ENCODE results near the gene ARPC5.

ARPC5 gene

DNA sequence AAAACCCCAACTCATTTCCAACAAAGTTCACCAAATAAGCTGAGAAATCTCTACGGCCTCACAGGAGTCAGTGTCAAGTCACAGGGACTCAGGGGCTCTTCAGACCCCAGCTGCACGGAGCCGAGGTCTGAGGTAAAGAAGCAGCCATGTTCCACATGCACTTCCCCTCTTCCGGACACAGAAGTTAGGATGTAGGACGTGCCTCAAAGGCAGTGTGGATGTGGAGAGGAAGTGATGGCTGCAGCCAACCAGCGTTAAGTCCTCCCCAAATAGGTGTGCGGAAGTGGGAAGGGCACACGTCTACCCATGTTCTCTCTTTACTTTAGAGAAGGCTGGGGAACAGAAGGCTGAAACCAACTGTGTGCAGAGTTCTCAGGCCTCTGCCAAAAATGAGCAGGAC lies 30.8 kb downstream of the ARPC5 start:
- H4K20me1 ChIP-seq (ENCODE audit: insufficient read depth, low read length), result no peaks in the 10 kb centered on the region
- no peaks in the 10 kb centered on the region for H3K36me3 ChIP-seq (ENCODE audit: insufficient read depth, low read length)
- peaks cover 7% of the 10 kb centered on the region for H3K27me3 ChIP-seq (ENCODE audit: insufficient read depth, low read length, poor library complexity)
- no peak overlapping the region for H3K27ac ChIP-seq (ENCODE audit: low read length)
- H3K9me3 ChIP-seq (ENCODE audit: insufficient read depth, low read length, severe bottlenecking), result no peaks in the 10 kb centered on the region
- ATAC-seq (ENCODE audit: insufficient read depth, low read depth) (no peak), DNase-seq (no peak)
- no peak overlapping the region for H3K4me2 ChIP-seq (ENCODE audit: insufficient read depth, low read length)
- H2AFZ ChIP-seq (ENCODE audit: low read depth, low read length), result no peak overlapping the region
- H3K4me1 ChIP-seq (ENCODE audit: insufficient read depth, low read length), result no peaks in the 10 kb centered on the region
- no peak overlapping the region for H3K9ac ChIP-seq (ENCODE audit: low read depth, low read length)
- H3K4me3 ChIP-seq (ENCODE audit: low read depth in 1 of 2, low read length in 2 of 2), result no peak overlapping the region
- H3K79me2 ChIP-seq (ENCODE audit: insufficient read depth, low read length), result no peaks in the 10 kb centered on the region
- TF ChIP-seq EZH2 (IDR thresholded peaks at IDR 0.05; ENCODE audit: borderline replicate concordance, low read depth, low read length, severe bottlenecking), result no peak
- TF ChIP-seq, protein P1, sequence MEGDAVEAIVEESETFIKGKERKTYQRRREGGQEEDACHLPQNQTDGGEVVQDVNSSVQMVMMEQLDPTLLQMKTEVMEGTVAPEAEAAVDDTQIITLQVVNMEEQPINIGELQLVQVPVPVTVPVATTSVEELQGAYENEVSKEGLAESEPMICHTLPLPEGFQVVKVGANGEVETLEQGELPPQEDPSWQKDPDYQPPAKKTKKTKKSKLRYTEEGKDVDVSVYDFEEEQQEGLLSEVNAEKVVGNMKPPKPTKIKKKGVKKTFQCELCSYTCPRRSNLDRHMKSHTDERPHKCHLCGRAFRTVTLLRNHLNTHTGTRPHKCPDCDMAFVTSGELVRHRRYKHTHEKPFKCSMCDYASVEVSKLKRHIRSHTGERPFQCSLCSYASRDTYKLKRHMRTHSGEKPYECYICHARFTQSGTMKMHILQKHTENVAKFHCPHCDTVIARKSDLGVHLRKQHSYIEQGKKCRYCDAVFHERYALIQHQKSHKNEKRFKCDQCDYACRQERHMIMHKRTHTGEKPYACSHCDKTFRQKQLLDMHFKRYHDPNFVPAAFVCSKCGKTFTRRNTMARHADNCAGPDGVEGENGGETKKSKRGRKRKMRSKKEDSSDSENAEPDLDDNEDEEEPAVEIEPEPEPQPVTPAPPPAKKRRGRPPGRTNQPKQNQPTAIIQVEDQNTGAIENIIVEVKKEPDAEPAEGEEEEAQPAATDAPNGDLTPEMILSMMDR (IDR thresholded peaks at IDR 0.05; ENCODE audit: borderline replicate concordance, extremely low read depth, low read length, poor library complexity, severe bottlenecking), result no peak

DNA sequence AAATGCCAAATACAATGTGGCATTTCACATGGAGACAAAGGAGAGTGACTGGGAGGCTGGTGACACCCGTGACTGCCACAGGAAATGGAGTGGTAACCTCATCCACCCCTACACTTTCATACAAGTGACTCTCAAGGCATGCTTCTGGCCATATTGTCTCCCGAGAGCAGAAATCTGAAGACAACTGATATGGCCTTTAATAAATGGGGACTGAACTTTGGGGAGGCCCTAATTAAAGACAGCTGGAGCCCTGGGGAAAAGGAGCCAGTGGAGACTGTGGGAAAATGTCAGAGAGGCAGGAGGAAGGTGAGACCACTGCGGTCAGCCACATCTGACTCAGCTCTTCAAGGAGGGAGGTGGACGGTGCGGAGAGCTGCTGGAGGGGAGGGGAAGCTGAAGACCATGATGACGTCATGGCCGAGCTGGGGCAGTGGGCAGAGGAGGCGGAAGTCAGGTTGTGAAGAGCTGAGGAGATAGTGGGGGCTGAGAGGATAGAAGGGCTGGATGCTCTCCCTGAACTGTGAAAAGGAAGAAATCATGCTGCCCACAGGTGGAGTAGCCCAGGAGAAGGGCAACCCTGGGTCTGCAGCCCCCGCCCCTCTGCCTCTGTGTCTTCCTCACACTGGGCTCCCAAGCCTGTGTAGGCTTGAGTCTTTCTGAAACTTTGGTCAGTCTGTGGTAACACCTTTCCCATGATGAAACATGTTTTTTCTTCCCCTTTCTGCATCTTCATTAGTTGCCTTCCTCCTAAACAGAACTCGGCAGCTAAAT lies 31.4 kb downstream of the ARPC5 start:
- Histone ChIP-seq H3K9me3 (ENCODE audit: insufficient read depth, low read length, severe bottlenecking) (no peaks in the 10 kb centered on the region), H3K27me3 (ENCODE audit: insufficient read depth, low read length, poor library complexity) (peaks cover 7% of the 10 kb centered on the region), H3K4me1 (ENCODE audit: insufficient read depth, low read length) (no peaks in the 10 kb centered on the region), H3K79me2 (ENCODE audit: insufficient read depth, low read length) (no peaks in the 10 kb centered on the region), H3K27ac (ENCODE audit: low read length) (no peak overlapping the region), H3K36me3 (ENCODE audit: insufficient read depth, low read length) (no peaks in the 10 kb centered on the region), H3K4me2 (ENCODE audit: insufficient read depth, low read length) (no peak overlapping the region), H3K4me3 (ENCODE audit: low read depth in 1 of 2, low read length in 2 of 2) (no peak overlapping the region), H3K9ac (ENCODE audit: low read depth, low read length) (no peak overlapping the region), H4K20me1 (ENCODE audit: insufficient read depth, low read length) (no peaks in the 10 kb centered on the region), H2AFZ (ENCODE audit: low read depth, low read length) (no peak overlapping the region)
- DNase-seq (no peak), ATAC-seq (ENCODE audit: insufficient read depth, low read depth) (no peak)
- TF ChIP-seq, protein P1 (IDR thresholded peaks at IDR 0.05; ENCODE audit: borderline replicate concordance, extremely low read depth, low read length, poor library complexity, severe bottlenecking), result no peak
- no peak for TF ChIP-seq EZH2 (IDR thresholded peaks at IDR 0.05; ENCODE audit: borderline replicate concordance, low read depth, low read length, severe bottlenecking)

DNA sequence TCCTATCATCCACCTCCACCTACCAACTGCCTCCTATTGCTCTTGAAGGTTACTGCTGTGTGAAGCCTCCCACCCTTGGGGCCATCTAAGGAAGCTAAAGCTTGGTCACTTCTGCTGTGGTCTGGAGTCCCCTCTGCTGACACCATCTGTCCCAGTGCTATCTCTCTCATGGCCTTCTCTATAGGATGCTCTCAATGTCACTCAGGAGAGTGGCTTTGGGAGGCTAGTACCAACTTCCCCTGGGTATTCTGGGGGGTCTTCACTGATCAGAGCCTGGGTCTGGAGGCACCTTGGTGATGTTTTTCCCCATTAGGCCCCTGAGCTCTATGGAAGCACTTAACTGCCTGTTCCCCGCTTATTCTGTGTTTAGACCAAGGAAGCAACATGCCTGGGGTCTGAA lies 33.1 kb downstream of the ARPC5 start:
- Histone ChIP-seq H3K4me3 (ENCODE audit: low read depth in 1 of 2, low read length in 2 of 2) (no peak overlapping the region), H3K36me3 (ENCODE audit: insufficient read depth, low read length) (no peaks in the 10 kb centered on the region), H3K27ac (ENCODE audit: low read length) (no peak overlapping the region), H3K9ac (ENCODE audit: low read depth, low read length) (no peak overlapping the region), H2AFZ (ENCODE audit: low read depth, low read length) (no peak overlapping the region), H3K4me1 (ENCODE audit: insufficient read depth, low read length) (no peaks in the 10 kb centered on the region), H4K20me1 (ENCODE audit: insufficient read depth, low read length) (no peaks in the 10 kb centered on the region), H3K27me3 (ENCODE audit: insufficient read depth, low read length, poor library complexity) (peaks cover 7% of the 10 kb centered on the region), H3K9me3 (ENCODE audit: insufficient read depth, low read length, severe bottlenecking) (no peaks in the 10 kb centered on the region), H3K4me2 (ENCODE audit: insufficient read depth, low read length) (no peak overlapping the region), H3K79me2 (ENCODE audit: insufficient read depth, low read length) (no peaks in the 10 kb centered on the region)
- TF ChIP-seq, protein P1 (IDR thresholded peaks at IDR 0.05; ENCODE audit: borderline replicate concordance, extremely low read depth, low read length, poor library complexity, severe bottlenecking), result no peak
- no peak for TF ChIP-seq EZH2 (IDR thresholded peaks at IDR 0.05; ENCODE audit: borderline replicate concordance, low read depth, low read length, severe bottlenecking)
- ATAC-seq (ENCODE audit: insufficient read depth, low read depth) (no peak), DNase-seq (no peak)

All from DND-41 (cell line).